GM18951 (cell line): Measurements from ENCODE around the gene PTPRN2.
"Not testable (repeated sequence)": the region's sequence is repeated elsewhere in the genome, so short reads cannot be mapped to it uniquely, and the experiment has no call there.

Experiments used
- POLR2A ChIP-seq: IDR thresholded peaks from 4 replicates; pipeline ENCODE4 v1.6.1; 2011; ENCODE audit warnings: mild to moderate bottlenecking; ENCODE audit not compliant: insufficient read length, insufficient read depth; ENCODE audit errors: extremely low read depth
- in situ Hi-C: fragments of 300-500 bp; cut with MboI; formaldehyde crosslinking; loops from one replicate; pipeline ENCODE4 v1.12.0; 2022; ENCODE audit warnings: low sequenced_read_pairs, mixed read lengths, inconsistent platforms; ENCODE audit not compliant: unreplicated experiment

The PTPRN2 gene

GRCh38 chr7:158164101-158165095 lies 423.2 kb downstream of the PTPRN2 start:
- in situ Hi-C loops = no loop called here
- TF ChIP-seq POLR2A = no peak

GRCh38 chr7:158161194-158161593 lies 426.4 kb downstream of the PTPRN2 start:
- in situ Hi-C loops = no loop called here
- no peak for TF ChIP-seq POLR2A

GRCh38 chr7:158160199-158160598 lies 427.4 kb downstream of the PTPRN2 start:
- TF ChIP-seq POLR2A = no peak
- in situ Hi-C loops = no loop called here

GRCh38 chr7:158157460-158157859 lies 430.2 kb downstream of the PTPRN2 start:
- in situ Hi-C loops = no loop called here
- no peak for TF ChIP-seq POLR2A

- in situ Hi-C loops = not testable (repeated sequence)
These were observed 436.4 kb downstream of the PTPRN2 start for GRCh38 chr7:158151273-158151672.

GRCh38 chr7:158150234-158150633 lies 437.4 kb downstream of the PTPRN2 start:
- no peak for TF ChIP-seq POLR2A
- in situ Hi-C loops = no loop called here

- in situ Hi-C loops = not testable (repeated sequence)
These were observed 440.2 kb downstream of the PTPRN2 start for GRCh38 chr7:158147431-158147830.

- TF ChIP-seq POLR2A = no peak
- in situ Hi-C loops = no loop called here
These were observed 442.3 kb downstream of the PTPRN2 start for GRCh38 chr7:158145370-158145769.

- in situ Hi-C loops = no loop called here
- TF ChIP-seq POLR2A = no peak
These were observed 444.2 kb downstream of the PTPRN2 start for GRCh38 chr7:158143196-158144120.

GRCh38 chr7:158142657-158143056 lies 445.0 kb downstream of the PTPRN2 start:
- in situ Hi-C loops = no loop called here
- TF ChIP-seq POLR2A = no peak

GRCh38 chr7:158141806-158142518 lies 445.7 kb downstream of the PTPRN2 start:
- in situ Hi-C loops = no loop called here
- TF ChIP-seq POLR2A = no peak

- no peak for TF ChIP-seq POLR2A
- in situ Hi-C loops = no loop called here
These were observed 446.4 kb downstream of the PTPRN2 start for GRCh38 chr7:158141221-158141582.

- in situ Hi-C loops = no loop called here
- TF ChIP-seq POLR2A = no peak
These were observed 446.9 kb downstream of the PTPRN2 start for GRCh38 chr7:158140538-158141220.

- no peak for TF ChIP-seq POLR2A
- in situ Hi-C loops = no loop called here
These were observed 448.1 kb downstream of the PTPRN2 start for GRCh38 chr7:158139499-158139898.
